ENCODE measurements around the gene TRIM68.

TRIM68 gene

DNA sequence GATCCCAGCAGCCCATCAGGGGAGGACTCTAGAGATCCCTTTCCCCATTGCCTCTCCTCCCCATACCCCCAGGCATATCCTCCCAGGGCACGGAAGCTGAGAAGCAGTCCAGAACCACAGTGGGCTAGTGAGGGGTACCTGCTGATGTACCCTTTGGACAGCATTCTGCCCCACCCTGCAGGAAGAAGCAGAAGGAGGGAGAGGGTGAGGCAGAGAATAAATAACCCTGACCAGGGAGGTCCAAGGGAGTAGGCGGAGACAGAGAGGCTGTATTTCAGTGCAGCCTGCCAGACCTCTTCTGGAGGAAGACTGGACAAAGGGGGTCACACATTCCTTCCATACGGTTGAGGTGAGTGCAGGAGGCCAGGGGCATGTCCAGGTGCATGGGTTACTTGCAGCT is 35.7 kb upstream of the TRIM68 start, which contains the start of gene OR51E1:
TSS of gene OR51E1 (plus strand) at position 301 of the 400 bp plus-strand sequence. CDS start 8,545 bp downstream, outside the sequence.
- Histone ChIP-seq H3K27ac (no peak within 1 kb of the TSS), H3K36me3 (replicated peaks) (no peaks in the 10 kb centered on the region), H3K27me3 (replicated peaks) (no peaks in the 10 kb centered on the region), H3K4me3 (ENCODE audit: low read depth, low read length) (no peak within 1 kb of the TSS)
- DNase-seq: no peak
- TF ChIP-seq, protein P1, sequence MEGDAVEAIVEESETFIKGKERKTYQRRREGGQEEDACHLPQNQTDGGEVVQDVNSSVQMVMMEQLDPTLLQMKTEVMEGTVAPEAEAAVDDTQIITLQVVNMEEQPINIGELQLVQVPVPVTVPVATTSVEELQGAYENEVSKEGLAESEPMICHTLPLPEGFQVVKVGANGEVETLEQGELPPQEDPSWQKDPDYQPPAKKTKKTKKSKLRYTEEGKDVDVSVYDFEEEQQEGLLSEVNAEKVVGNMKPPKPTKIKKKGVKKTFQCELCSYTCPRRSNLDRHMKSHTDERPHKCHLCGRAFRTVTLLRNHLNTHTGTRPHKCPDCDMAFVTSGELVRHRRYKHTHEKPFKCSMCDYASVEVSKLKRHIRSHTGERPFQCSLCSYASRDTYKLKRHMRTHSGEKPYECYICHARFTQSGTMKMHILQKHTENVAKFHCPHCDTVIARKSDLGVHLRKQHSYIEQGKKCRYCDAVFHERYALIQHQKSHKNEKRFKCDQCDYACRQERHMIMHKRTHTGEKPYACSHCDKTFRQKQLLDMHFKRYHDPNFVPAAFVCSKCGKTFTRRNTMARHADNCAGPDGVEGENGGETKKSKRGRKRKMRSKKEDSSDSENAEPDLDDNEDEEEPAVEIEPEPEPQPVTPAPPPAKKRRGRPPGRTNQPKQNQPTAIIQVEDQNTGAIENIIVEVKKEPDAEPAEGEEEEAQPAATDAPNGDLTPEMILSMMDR (IDR thresholded peaks at IDR 0.05; ENCODE audit: low read depth, low read length, missing control alignments): no peak
- in situ Hi-C loops (cut with HindIII; ENCODE audit: low pct_ligation_motif_present, low sequenced_read_pairs): no loop called here

DNA sequence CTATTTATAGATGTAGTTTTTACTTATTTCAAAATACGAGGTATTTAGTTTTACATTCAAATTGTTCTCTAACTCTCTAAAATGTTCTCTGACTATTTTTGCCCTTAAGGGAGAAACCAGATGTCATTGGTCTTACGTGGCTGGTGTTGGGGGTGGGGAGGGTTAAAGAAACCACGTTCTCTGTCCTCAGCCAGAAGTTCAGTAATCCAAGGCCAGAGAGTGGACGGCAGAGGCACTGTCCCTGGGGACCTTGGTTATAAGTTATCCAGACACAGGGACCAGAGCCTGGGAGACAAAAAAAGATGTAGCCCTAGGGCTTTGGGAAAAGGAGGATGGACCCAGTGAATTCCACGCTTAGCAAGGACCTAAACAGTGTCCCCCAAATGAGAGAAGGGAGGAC is 35.0 kb upstream of the TRIM68 start:
- Histone ChIP-seq H3K36me3 (replicated peaks) (no peaks in the 10 kb centered on the region), H3K27ac (no peak overlapping the region), H3K27me3 (replicated peaks) (no peaks in the 10 kb centered on the region), H3K4me3 (ENCODE audit: low read depth, low read length) (no peak overlapping the region)
- DNase-seq: no peak
- in situ Hi-C loops (cut with HindIII; ENCODE audit: low pct_ligation_motif_present, low sequenced_read_pairs): no loop called here
- TF ChIP-seq, protein P1 (IDR thresholded peaks at IDR 0.05; ENCODE audit: low read depth, low read length, missing control alignments): no peak

- H3K27me3 ChIP-seq (replicated peaks): no peaks in the 10 kb centered on the region
- TF ChIP-seq, protein P1 (IDR thresholded peaks at IDR 0.05; ENCODE audit: low read depth, low read length, missing control alignments): no peak
- no peak overlapping the region for H3K4me3 ChIP-seq (ENCODE audit: low read depth, low read length)
- H3K36me3 ChIP-seq (replicated peaks): no peaks in the 10 kb centered on the region
- no peak for DNase-seq
- no peak overlapping the region for H3K27ac ChIP-seq
- in situ Hi-C loops (cut with HindIII; ENCODE audit: low pct_ligation_motif_present, low sequenced_read_pairs): no loop called here
Observed at GRCh38 chr11:4642043-4642442, 34.0 kb upstream of the TRIM68 start.

DNA sequence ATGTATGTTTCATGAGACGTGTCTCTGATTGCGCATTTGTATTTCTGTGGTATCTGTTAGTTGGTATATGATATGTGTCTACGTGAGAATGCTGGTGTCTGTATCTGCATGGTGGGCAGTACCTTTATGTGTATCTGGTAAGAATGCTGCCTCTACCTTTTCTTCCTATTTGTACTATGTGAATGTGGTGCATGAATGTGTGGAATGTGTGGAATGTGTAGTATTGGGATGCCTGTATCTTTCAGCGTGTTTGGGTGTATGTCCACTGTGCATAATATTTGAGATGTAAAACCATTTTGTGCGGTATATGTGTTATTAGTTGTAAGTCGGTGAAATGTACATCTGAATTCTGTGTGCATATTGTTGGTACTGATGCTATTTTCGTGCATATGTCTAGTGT is 33.5 kb upstream of the TRIM68 start:
- Histone ChIP-seq H3K36me3 (replicated peaks) (no peaks in the 10 kb centered on the region), H3K27me3 (replicated peaks) (no peaks in the 10 kb centered on the region), H3K4me3 (ENCODE audit: low read depth, low read length) (no peak overlapping the region), H3K27ac (no peak overlapping the region)
- in situ Hi-C loops (cut with HindIII; ENCODE audit: low pct_ligation_motif_present, low sequenced_read_pairs): no loop called here
- DNase-seq: no peak
- TF ChIP-seq, protein P1 (IDR thresholded peaks at IDR 0.05; ENCODE audit: low read depth, low read length, missing control alignments): no peak

DNA sequence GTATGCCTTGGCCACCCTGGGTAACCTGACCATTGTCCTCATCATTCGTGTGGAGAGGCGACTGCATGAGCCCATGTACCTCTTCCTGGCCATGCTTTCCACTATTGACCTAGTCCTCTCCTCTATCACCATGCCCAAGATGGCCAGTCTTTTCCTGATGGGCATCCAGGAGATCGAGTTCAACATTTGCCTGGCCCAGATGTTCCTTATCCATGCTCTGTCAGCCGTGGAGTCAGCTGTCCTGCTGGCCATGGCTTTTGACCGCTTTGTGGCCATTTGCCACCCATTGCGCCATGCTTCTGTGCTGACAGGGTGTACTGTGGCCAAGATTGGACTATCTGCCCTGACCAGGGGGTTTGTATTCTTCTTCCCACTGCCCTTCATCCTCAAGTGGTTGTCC is 31.9 kb upstream of the TRIM68 start:
- TF ChIP-seq, protein P1 (IDR thresholded peaks at IDR 0.05; ENCODE audit: low read depth, low read length, missing control alignments): no peak
- DNase-seq: no peak
- H3K4me3 ChIP-seq (ENCODE audit: low read depth, low read length): no peak overlapping the region
- H3K27ac ChIP-seq: no peak overlapping the region
- no peaks in the 10 kb centered on the region for H3K36me3 ChIP-seq (replicated peaks)
- no peaks in the 10 kb centered on the region for H3K27me3 ChIP-seq (replicated peaks)
- in situ Hi-C loops (cut with HindIII; ENCODE audit: low pct_ligation_motif_present, low sequenced_read_pairs): no loop called here

- in situ Hi-C loops (cut with HindIII; ENCODE audit: low pct_ligation_motif_present, low sequenced_read_pairs): no loop called here
Observed at GRCh38 chr11:4637662-4638047, 29.6 kb upstream of the TRIM68 start.

More at GRCh38 chr11:4637662-4638047, 29.6 kb upstream of the TRIM68 start:
- H3K4me3 ChIP-seq (ENCODE audit: low read depth, low read length): no peak overlapping the region
- TF ChIP-seq, protein P1 (IDR thresholded peaks at IDR 0.05; ENCODE audit: low read depth, low read length, missing control alignments): no peak
- H3K27ac ChIP-seq: no peak overlapping the region
- H3K36me3 ChIP-seq (replicated peaks): no peaks in the 10 kb centered on the region
- no peak for DNase-seq
- H3K27me3 ChIP-seq (replicated peaks): no peaks in the 10 kb centered on the region
